GM10266 (cell line): ENCODE results near the gene ZNF8.

Source experiments
- DNase-seq: peaks from one replicate; pipeline ENCODE4 v3.0.0; 2012; ENCODE audit errors: extremely low spot score
- TF ChIP-seq, protein P1 (sequence below): IDR thresholded peaks from 2 replicates; pipeline ENCODE4 v1.5.1; 2012; ENCODE audit warnings: mild to moderate bottlenecking, low read depth; ENCODE audit not compliant: control insufficient read depth, insufficient read depth; ENCODE audit errors: missing control alignments

ZNF8 gene

GRCh38 chr19:58326501-58326913 is 47.8 kb downstream of the ZNF8 start:
- DNase-seq, result no peak

DNA sequence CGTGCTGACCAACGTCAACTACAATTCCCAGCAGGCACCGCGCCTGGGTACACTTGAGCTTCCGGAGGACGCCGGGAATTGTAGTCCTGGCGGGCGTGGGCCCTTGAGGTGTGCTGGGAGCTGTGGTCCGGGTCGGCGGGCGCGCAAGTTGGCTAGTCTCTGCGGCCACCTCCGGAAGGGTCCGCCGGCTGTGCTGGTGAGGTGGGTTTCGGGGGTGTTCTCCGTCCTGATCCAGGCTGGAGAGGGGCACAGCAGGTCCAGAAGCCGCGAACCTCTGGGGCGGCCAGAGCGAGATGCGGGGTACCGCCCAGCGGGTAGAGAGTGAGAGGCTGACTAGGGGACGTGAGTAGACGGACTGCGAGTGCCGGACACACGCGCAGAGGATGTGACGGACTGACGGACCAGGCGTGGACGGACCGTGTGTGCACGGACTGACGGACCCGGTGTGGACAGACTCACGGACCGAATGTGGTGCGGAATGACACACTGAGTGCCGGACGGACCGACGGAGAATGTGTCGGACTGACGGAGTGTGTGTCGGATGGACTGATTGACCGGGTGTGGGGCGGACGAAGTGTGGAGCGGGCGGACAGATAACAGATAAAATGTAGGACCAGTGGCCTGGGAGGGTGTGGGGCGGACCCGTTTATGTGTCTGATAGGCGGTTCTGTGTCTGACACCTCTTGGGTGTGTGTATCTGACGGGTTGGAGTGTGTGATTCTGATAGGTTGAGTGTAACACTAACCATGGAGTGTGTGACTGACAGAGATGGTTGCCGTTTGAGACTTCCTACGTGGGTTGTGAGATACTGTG is 48.4 kb downstream of the ZNF8 start, which contains the start of gene ZSCAN22:
TSS of gene ZSCAN22 (plus strand) at position 81 of the 813 bp plus-strand sequence. CDS start 7,809 bp downstream, outside the sequence.
- TF ChIP-seq, protein P1, sequence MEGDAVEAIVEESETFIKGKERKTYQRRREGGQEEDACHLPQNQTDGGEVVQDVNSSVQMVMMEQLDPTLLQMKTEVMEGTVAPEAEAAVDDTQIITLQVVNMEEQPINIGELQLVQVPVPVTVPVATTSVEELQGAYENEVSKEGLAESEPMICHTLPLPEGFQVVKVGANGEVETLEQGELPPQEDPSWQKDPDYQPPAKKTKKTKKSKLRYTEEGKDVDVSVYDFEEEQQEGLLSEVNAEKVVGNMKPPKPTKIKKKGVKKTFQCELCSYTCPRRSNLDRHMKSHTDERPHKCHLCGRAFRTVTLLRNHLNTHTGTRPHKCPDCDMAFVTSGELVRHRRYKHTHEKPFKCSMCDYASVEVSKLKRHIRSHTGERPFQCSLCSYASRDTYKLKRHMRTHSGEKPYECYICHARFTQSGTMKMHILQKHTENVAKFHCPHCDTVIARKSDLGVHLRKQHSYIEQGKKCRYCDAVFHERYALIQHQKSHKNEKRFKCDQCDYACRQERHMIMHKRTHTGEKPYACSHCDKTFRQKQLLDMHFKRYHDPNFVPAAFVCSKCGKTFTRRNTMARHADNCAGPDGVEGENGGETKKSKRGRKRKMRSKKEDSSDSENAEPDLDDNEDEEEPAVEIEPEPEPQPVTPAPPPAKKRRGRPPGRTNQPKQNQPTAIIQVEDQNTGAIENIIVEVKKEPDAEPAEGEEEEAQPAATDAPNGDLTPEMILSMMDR, result no peak
- DNase-seq, result peak; percentile 90

More at GRCh38 chr19:58326501-58326913, 47.8 kb downstream of the ZNF8 start:
- TF ChIP-seq, protein P1, result no peak

GRCh38 chr19:58328999-58329398 is 50.2 kb downstream of the ZNF8 start:
- DNase-seq, result no peak
- TF ChIP-seq, protein P1, result peak; percentile 42

GRCh38 chr19:58330458-58330857 is 51.7 kb downstream of the ZNF8 start:
- DNase-seq, result no peak
- TF ChIP-seq, protein P1, result no peak

- no peak for DNase-seq
- TF ChIP-seq, protein P1, result no peak
Observed at GRCh38 chr19:58332697-58333096, 53.9 kb downstream of the ZNF8 start.

DNA sequence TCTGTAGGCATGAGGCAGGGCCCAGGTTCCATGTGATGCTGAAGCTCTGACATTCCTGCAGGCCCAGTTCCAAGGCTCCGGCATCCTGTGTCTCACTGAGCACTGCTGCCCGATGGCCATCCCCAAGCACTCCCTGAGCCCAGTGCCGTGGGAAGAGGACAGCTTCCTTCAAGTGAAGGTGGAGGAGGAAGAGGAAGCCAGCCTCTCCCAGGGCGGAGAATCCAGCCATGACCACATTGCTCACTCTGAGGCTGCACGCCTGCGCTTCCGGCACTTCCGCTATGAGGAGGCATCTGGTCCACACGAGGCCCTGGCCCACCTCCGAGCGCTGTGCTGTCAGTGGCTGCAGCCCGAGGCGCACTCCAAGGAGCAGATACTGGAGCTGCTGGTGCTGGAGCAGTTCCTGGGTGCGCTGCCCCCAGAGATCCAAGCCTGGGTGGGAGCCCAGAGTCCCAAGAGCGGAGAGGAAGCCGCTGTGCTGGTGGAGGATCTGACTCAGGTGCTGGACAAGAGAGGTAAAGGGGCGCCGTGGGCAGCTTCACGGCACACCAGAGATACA is 56.0 kb downstream of the ZNF8 start:
- DNase-seq, result no peak
- TF ChIP-seq, protein P1, result no peak

DNA sequence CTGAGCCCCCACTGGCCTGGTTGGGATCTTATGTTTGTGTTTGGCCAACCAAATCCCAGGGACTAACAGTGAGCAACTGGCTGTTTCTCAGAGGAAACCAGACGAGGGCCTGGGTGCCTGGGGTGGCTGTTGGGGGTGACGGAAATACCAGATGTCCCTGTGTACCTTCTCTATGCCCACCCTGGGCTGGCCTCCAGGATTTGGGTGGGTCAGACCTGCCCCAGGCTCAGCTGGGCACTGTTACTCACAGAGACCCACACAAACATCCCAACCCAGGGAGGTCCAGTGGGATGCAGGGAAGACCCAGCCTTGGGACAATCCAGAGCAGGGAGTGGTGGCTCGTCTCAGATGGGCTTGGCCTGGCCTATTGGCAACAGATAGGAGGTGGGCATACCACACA is 56.9 kb downstream of the ZNF8 start:
- no peak for DNase-seq
- TF ChIP-seq, protein P1, result no peak
